ACC112 (cell line): ENCODE results near the gene CAPZB.
A peak's percentile ranks its signal among the peaks of the same experiment; 100 is the strongest.

Source experiments
- H2AFZ ChIP-seq: fragments of 200-600 bp; sonication (generic); one replicate; pipeline ENCODE4 v1.6.0; 2017; ENCODE audit warnings: antibody characterized with exemption, low read length; ENCODE audit not compliant: unreplicated experiment
- H3K27ac ChIP-seq: fragments of 200-600 bp; sonication (generic); 2 replicates; pipeline ENCODE4 v1.5.1; 2014; ENCODE audit warnings: low read depth, mild to moderate bottlenecking, antibody characterized with exemption, low read length, moderate library complexity
- H3K27me3 ChIP-seq: fragments of 200-600 bp; sonication (generic); 2 replicates; pipeline ENCODE4 v1.6.1; 2014; ENCODE audit warnings: mild to moderate bottlenecking, antibody characterized with exemption, low read length, moderate library complexity, mixed read lengths; ENCODE audit not compliant: insufficient read depth
- H3K36me3 ChIP-seq: fragments of 200-600 bp; sonication (generic); 2 replicates; pipeline ENCODE4 v1.6.1; 2016; ENCODE audit warnings: mild to moderate bottlenecking, antibody characterized with exemption, low read length, moderate library complexity, mixed read lengths; ENCODE audit not compliant: insufficient read depth
- H3K4me1 ChIP-seq: fragments of 200-600 bp; sonication (generic); one replicate; pipeline ENCODE4 v1.6.1; 2016; ENCODE audit warnings: low read length, mixed read lengths; ENCODE audit not compliant: insufficient read depth, unreplicated experiment, control insufficient read depth
- H3K4me3 ChIP-seq: fragments of 200-600 bp; sonication (generic); 2 replicates; pipeline ENCODE4 v1.5.1; 2014; ENCODE audit warnings: mild to moderate bottlenecking, low read depth, low read length
- H3K79me2 ChIP-seq: fragments of 200-600 bp; sonication (generic); one replicate; pipeline ENCODE4 v1.6.0; 2016; ENCODE audit warnings: low read length; ENCODE audit not compliant: control insufficient read depth, unreplicated experiment, insufficient read depth

CAPZB gene

DNA sequence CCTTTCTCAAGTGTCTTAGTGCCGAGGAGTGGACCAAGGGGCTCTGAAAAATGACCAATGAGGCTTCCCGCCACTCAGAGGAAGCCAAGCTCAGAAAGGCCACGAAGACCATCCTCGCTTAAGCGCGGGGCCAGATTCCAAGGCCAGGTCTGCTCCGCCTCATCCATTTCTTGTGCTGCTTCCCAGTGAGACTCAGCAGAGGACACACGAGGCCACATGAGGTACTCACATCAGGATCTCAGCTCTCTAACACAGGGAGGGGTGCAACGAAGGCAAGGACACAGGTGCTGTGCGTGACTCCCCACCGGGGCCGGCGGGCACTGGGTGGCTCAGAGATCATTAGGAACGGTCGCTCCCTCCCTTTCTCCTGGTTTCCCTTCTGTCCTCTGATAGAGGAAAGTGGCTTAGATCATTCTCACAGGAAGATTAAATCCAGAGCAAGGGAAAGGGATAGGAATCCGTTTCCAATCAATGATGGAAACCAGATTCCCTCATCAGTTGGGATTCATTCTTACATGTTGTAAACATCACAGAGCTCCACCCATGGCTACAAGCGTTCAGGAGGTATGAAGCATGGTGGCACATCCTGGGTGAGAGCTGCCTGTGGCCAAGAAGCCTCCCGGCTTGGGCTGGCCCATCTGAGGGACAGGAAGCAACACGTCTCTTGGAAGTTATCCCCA is 46.7 kb downstream of the CAPZB start:
- H3K79me2 ChIP-seq = peaks cover 93% of the 10 kb centered on the region
- no peak overlapping the region for H2AFZ ChIP-seq
- peak overlapping the region; percentile 94 for H3K27ac ChIP-seq
- peaks cover 88% of the 10 kb centered on the region for H3K4me1 ChIP-seq
- no peaks in the 10 kb centered on the region for H3K27me3 ChIP-seq
- H3K4me3 ChIP-seq = peak overlapping the region; percentile 10; the same call in 1 of the 2 replicates
- peaks cover 3% of the 10 kb centered on the region; the same call in 1 of the 2 replicates for H3K36me3 ChIP-seq

DNA sequence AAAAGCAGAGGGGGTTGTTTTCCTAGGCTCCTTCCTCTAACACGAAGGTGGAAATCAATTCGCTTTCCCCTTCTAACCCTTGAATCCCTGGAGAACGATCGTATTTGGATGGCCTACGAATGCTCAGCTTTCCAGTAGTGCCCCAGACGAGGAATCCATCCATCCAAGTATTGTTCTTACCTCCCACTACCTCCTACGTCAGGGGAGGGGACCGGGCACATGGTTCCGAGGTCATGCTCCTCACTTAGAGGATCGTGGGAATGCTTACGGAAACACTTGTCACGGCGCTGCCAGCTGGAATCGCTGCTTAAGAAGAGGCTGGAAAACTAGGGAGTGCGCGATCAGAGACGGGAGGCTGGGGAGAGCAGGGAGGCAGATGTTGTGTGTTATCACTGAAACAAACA is 47.4 kb downstream of the CAPZB start:
- H3K4me1 ChIP-seq = peaks cover 96% of the 10 kb centered on the region
- H3K79me2 ChIP-seq = peaks cover 94% of the 10 kb centered on the region
- no peaks in the 10 kb centered on the region for H3K27me3 ChIP-seq
- H3K4me3 ChIP-seq = peak overlapping the region; percentile 10
- peaks cover 3% of the 10 kb centered on the region; the same call in 1 of the 2 replicates for H3K36me3 ChIP-seq
- H3K27ac ChIP-seq = peak overlapping the region; percentile 94
- no peak overlapping the region for H2AFZ ChIP-seq

DNA sequence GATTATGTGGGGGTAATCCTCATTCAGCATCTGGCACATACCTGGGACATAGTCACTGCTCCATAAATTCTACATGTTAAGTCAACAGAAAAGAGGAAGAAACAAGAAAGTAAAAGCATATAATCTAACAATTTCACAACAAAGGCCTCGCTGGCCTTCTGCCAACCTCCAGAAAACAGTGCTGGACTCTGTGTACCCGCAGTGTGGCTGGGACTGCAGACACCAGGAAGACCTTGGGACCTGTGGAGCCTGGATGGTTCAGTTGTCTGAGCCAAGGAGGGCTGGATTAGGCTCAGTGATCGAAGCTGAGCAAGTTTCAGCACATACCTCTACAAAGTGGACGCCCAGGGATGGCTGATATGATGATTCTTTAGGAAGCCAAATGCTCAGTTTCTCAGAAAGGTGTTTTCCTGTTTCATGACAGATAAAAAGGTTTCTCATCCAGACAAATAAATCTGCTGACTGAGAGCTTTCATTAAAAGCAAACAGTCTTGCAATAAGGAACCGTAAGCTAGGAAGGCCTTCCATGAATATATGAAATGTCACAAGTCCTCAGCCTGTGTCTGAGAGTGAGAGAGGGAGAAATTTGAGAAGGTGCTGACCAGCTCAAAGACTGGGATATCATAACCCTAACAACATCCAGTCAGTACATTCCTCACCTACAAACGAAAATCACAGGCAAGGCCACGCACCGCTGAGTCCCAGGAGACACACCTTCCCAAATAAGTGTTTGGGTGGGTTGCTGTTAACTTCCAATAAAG is 48.4 kb downstream of the CAPZB start:
- H3K27me3 ChIP-seq = no peaks in the 10 kb centered on the region
- no peak overlapping the region for H2AFZ ChIP-seq
- peaks cover 92% of the 10 kb centered on the region for H3K79me2 ChIP-seq
- H3K36me3 ChIP-seq = peaks cover 3% of the 10 kb centered on the region; the same call in 1 of the 2 replicates
- H3K4me1 ChIP-seq = peaks cover 87% of the 10 kb centered on the region
- peak overlapping the region; percentile 94 for H3K27ac ChIP-seq
- peak overlapping the region; percentile 36 for H3K4me3 ChIP-seq

DNA sequence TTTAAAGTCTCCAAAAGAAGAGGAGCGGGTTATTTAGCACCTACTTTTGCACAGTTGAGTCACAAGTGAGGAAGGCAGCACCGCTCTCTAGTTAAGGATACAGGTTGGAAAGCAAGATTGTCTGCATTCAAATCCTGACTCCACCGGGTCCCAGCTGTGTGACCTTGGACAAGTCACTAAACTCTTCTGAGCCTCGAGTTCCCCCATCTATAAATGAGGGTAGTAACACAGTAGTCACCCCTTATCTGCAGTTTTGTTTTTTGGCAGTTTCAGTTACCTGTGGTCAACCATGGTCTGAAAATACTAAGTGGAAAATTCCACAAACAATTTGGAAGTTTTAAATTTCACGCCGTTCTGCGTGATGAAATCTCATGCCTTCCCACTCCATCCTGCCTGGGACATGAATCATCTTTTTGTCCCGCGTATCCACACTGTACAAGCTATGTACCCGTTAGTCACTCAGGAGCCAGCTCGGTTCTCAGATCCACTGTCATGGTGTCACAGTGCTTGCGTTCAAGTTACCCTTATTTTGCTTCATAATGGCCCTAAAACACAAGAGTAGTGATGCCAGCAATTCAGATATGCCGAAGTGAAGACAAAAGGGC is 49.4 kb downstream of the CAPZB start:
- H3K4me1 ChIP-seq = peaks cover 81% of the 10 kb centered on the region
- H3K4me3 ChIP-seq = peak overlapping the region; percentile 36
- H3K27me3 ChIP-seq = no peaks in the 10 kb centered on the region
- H2AFZ ChIP-seq = no peak overlapping the region
- H3K36me3 ChIP-seq = peaks cover 3% of the 10 kb centered on the region; the same call in 1 of the 2 replicates
- peaks cover 87% of the 10 kb centered on the region for H3K79me2 ChIP-seq
- H3K27ac ChIP-seq = peak overlapping the region; percentile 94

DNA sequence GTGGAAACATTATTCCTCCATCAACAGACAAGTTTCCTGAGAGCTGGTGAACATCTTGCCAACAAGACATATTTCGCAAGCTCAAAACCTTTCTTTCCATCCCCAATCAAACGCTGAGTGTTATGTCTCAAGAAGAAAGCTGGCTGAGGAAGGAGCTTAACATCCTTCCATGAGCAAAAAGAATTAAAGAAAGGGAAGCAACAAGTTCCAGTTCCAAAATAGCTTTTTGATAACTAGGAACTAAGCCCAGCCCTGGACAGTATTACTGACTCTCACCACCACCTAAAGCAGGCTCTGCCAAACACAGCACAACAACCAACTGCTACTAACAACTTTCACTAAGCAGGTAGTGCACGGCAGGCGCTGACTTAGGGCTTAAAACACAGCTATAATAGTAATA is 50.2 kb downstream of the CAPZB start:
- Histone ChIP-seq H3K79me2 (peaks cover 90% of the 10 kb centered on the region), H3K4me1 (peaks cover 82% of the 10 kb centered on the region), H2AFZ (no peak overlapping the region), H3K27me3 (no peaks in the 10 kb centered on the region), H3K4me3 (peak overlapping the region; percentile 15; the same call in 1 of the 2 replicates), H3K27ac (peak overlapping the region; percentile 94), H3K36me3 (peaks cover 3% of the 10 kb centered on the region; the same call in 1 of the 2 replicates)

- H3K27ac ChIP-seq = peak overlapping the region; percentile 94
- no peak overlapping the region for H2AFZ ChIP-seq
- H3K4me1 ChIP-seq = peaks cover 82% of the 10 kb centered on the region
- H3K4me3 ChIP-seq = no peak overlapping the region
- H3K79me2 ChIP-seq = peaks cover 90% of the 10 kb centered on the region
- peaks cover 3% of the 10 kb centered on the region; the same call in 1 of the 2 replicates for H3K36me3 ChIP-seq
- no peaks in the 10 kb centered on the region for H3K27me3 ChIP-seq
Measured at GRCh38 chr1:19433719-19433998, 51.7 kb downstream of the CAPZB start.

DNA sequence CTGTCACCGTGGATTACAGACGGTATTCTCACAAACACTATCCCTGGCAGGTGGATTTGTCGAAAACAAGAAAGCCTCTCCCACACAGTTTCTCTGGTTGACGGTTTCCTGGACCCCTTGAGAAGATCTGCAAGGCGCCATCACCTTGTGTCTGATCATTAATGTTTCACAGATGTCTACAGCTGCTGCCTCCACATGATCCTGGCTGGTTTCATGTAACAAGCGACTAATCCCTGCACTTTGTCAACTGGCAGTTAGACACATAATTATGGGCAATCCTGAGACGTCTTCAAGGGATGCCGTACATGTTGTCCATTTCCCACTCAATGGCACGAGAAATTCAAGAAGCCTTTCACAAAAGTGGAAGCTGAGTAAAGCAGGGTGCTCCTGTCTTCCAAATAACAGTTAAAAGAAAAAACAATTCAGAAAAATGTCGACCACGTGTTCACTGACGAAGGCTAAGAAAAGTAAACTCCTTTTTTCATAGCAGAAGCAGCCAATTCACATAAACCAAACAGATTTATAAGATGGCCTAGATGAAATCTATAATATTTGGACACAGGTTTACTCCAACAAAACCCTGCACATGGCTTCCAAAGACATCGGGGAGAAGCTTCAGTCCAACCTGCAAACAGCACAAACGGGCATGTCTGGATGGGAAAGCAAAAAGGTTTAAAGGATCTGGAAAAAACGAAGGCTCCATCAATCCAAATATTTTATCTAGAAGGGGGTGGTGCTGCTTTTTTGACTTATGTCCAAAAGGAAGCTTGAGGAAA is 52.2 kb downstream of the CAPZB start:
- Histone ChIP-seq H3K4me3 (no peak overlapping the region), H2AFZ (no peak overlapping the region), H3K36me3 (peaks cover 3% of the 10 kb centered on the region; the same call in 1 of the 2 replicates), H3K4me1 (peaks cover 82% of the 10 kb centered on the region), H3K27me3 (no peaks in the 10 kb centered on the region), H3K79me2 (peaks cover 90% of the 10 kb centered on the region), H3K27ac (peak overlapping the region; percentile 94)

- Histone ChIP-seq H3K79me2 (peaks cover 90% of the 10 kb centered on the region), H3K4me3 (peak overlapping the region; percentile 31; the same call in 1 of the 2 replicates)
Measured at GRCh38 chr1:19430121-19431068, 54.9 kb downstream of the CAPZB start.

DNA sequence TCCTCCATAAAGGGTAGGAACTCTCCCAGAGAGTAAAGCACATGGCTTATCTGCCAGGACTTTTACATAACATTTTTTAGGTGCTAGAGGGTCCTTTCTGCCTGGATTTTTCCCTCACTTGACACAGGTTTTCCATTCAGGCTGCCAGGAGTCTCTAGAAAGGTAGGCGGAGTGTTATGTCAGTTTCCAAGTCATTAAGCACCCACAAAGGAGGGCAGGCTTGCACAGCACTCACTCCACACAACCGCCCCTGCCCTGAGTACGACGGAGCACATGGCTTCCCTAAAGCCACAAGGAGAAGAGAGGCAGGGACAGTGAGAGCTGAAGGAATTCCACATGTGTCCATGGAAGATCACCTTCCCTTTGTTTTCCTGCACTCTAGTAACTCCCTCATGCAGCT is 55.7 kb downstream of the CAPZB start:
- Histone ChIP-seq H2AFZ (no peak overlapping the region), H3K79me2 (peaks cover 93% of the 10 kb centered on the region), H3K4me3 (no peak overlapping the region), H3K36me3 (no peaks in the 10 kb centered on the region; the same call in 1 of the 2 replicates), H3K27ac (peak overlapping the region; percentile 71), H3K27me3 (no peaks in the 10 kb centered on the region), H3K4me1 (peaks cover 79% of the 10 kb centered on the region)

More at GRCh38 chr1:19430121-19431068, 54.9 kb downstream of the CAPZB start:
- peaks cover 82% of the 10 kb centered on the region for H3K4me1 ChIP-seq
- peak overlapping the region; percentile 71 for H3K27ac ChIP-seq
- H3K36me3 ChIP-seq = no peaks in the 10 kb centered on the region; the same call in 1 of the 2 replicates
- H3K27me3 ChIP-seq = no peaks in the 10 kb centered on the region
- H2AFZ ChIP-seq = no peak overlapping the region
